HUES48 (cell line): ENCODE measurements around the gene PON1.

Source experiments
- H3K27ac ChIP-seq: one replicate; pipeline ENCODE4 v1.7.0; 2013; ENCODE audit warnings: low read depth, low read length, inconsistent platforms
- H3K27me3 ChIP-seq: 2 replicates; pipeline ENCODE4 v1.6.1; 2013; ENCODE audit warnings: mild to moderate bottlenecking, low read length; ENCODE audit not compliant: control insufficient read depth, insufficient read depth
- H3K36me3 ChIP-seq: 2 replicates; pipeline ENCODE4 v1.6.1; 2013; ENCODE audit warnings: low read length; ENCODE audit not compliant: control insufficient read depth, insufficient read depth
- H3K4me1 ChIP-seq: 2 replicates; pipeline ENCODE4 v1.6.1; 2013; ENCODE audit warnings: mild to moderate bottlenecking, low read length; ENCODE audit not compliant: control insufficient read depth, insufficient read depth
- H3K4me3 ChIP-seq: 2 replicates; pipeline ENCODE4 v1.5.1; 2013; ENCODE audit warnings: mild to moderate bottlenecking, low read depth, low read length
- H3K9ac ChIP-seq: 2 replicates; pipeline ENCODE4 v1.6.1; 2013; ENCODE audit warnings: mild to moderate bottlenecking, low read depth, low read length, moderate library complexity
- H3K9me3 ChIP-seq: 2 replicates; pipeline ENCODE4 v1.6.1; 2013; ENCODE audit warnings: low read length; ENCODE audit not compliant: control insufficient read depth, insufficient read depth

The PON1 gene

DNA sequence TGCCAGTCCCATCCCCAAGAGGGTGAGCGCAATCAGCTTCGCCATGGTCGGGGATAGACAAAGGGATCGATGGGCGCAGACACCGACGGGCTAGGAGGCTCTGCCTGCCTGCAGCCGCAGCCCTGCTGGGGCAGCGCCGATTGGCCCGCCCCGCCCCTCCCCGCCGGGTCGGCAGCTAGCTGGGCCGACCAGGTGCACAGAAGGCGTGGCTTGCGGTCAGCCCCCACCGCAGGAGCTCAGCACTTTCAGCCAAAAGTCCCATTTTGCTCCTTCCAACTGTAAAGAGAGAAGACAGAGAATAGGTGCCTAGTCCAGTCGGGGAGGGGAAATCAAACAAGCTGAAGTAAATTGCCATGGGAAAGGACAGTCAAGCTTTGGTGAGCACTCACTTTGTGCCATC lies at the start of gene PON1:
PON1 (minus strand) TSS at position 102 of the 400 bp plus-strand sequence; CDS start at position 45, 57 bp downstream.
- Histone ChIP-seq H3K9ac (no peak within 1 kb of the TSS), H3K27ac (no peak within 1 kb of the TSS), H3K9me3 (no peaks in the 10 kb centered on the region)

DNA sequence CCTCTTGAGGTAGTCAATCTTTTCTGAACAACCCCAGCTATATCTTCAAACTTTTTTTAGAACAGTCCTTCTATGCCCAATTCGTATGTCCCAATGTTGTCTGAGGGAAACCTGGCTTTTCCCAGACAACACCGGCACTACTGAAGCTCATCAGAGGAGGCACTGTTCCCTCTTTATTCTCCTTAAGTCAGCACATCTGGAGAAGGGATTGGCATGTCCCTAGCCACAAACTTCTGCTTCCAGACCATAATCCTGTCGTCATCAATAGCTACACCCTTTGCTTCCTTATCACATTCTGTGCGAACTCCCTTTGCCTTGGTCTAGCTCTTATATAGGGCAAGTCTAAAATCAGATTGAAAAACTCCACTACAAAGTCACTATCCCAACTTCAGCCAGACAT lies 49.0 kb upstream of the PON1 start:
- H3K9ac ChIP-seq: no peak overlapping the region
- no peak overlapping the region for H3K4me3 ChIP-seq
- H3K36me3 ChIP-seq: no peaks in the 10 kb centered on the region
- H3K27ac ChIP-seq: no peak overlapping the region
- H3K4me1 ChIP-seq: no peaks in the 10 kb centered on the region
- no peaks in the 10 kb centered on the region for H3K27me3 ChIP-seq
- peaks cover 7% of the 10 kb centered on the region; the same call in 1 of the 2 replicates for H3K9me3 ChIP-seq

More for the DNA sequence above, at the start of gene PON1:
- no peaks in the 10 kb centered on the region for H3K36me3 ChIP-seq
- peak within 1 kb of the TSS; percentile 47 for H3K4me3 ChIP-seq
- peaks cover 11% of the 10 kb centered on the region; the same call in 1 of the 2 replicates for H3K4me1 ChIP-seq
- peaks cover 25% of the 10 kb centered on the region for H3K27me3 ChIP-seq

DNA sequence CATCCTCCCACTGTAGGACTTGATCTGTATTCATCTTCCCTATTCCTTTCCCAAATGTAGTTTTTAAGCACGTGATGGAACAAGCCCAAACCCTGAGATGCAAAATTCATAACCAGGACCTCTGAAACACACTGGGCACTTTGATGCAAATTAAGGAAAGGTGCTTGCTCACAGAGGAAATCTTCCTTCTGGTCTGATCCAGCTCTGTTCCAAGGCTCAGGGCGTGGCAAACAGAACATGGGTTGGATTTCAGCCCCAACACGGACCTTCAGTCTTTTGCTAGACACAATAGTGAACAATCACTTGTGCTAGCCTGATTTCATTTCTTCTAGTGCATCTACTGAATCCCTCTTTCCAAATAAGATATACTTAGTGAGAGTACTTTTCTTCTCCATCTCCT lies 43.9 kb upstream of the PON1 start:
- no peaks in the 10 kb centered on the region for H3K4me1 ChIP-seq

DNA sequence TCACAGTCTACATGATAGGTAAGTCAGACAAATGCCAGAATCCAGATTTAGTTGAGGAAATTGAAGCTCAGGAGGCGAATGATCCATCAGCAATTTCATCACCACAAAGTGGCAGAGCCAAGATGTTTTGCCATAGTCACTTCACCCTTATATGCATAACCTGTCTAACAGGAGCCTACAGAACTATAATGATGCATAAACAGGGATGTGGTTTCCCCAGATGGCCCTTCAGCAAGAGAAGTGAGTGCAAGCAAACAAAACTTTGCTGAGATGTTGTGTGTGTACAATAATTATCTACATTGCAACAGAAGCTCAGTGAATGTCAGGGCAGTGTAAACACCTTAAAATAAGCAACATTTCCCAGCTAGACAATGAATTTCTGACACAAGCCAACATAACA lies 43.3 kb upstream of the PON1 start:
- no peak overlapping the region for H3K4me3 ChIP-seq
- no peaks in the 10 kb centered on the region for H3K27me3 ChIP-seq
- H3K9ac ChIP-seq: no peak overlapping the region
- no peak overlapping the region for H3K27ac ChIP-seq
- H3K9me3 ChIP-seq: no peaks in the 10 kb centered on the region
- no peaks in the 10 kb centered on the region for H3K36me3 ChIP-seq
- no peaks in the 10 kb centered on the region for H3K4me1 ChIP-seq

More for the DNA sequence above, 43.9 kb upstream of the PON1 start:
- no peak overlapping the region for H3K4me3 ChIP-seq
- no peaks in the 10 kb centered on the region for H3K9me3 ChIP-seq
- no peaks in the 10 kb centered on the region for H3K36me3 ChIP-seq
- H3K9ac ChIP-seq: no peak overlapping the region
- H3K27me3 ChIP-seq: no peaks in the 10 kb centered on the region
- H3K27ac ChIP-seq: no peak overlapping the region

DNA sequence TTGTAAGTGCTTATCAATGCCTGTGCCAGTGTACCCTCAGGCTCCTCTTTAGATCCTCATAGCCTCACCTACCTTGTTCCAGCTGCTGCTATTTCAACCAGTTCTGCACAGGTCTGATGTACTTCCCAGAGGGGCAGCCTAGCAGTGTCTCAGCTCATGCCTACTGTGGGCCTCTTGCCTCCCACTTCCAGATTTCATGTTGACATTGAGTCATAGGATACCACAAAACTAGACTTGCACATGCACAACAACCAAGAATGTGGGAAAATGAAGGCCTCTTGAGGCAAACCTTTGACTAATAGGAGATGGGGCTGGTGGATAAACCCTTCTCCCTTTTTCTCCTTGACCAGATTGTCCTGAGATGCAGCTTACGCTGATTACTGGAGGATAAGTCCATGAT lies 40.8 kb upstream of the PON1 start:
- H3K27ac ChIP-seq: no peak overlapping the region

DNA sequence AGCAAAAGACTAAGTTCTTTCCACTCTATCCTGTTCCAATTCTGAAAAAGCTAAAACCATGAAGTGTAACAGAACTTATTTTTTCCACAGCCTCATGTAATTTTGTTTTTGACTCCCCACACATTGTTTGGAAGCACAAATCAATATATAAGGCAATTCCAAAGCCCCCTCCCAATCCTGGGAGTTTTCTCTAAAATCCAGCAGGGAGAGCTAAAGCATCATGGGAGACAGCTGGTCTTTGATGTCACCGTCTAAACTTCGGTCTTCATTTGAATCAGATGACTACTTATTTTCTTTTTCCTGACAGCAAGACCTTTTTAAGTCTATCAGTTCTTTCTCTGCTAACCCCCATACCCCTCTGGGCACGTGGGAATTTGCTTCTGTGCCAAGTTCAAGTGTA lies 33.3 kb upstream of the PON1 start:
- Histone ChIP-seq H3K9me3 (no peaks in the 10 kb centered on the region), H3K27me3 (no peaks in the 10 kb centered on the region), H3K27ac (no peak overlapping the region), H3K4me1 (no peaks in the 10 kb centered on the region), H3K9ac (no peak overlapping the region), H3K4me3 (no peak overlapping the region), H3K36me3 (no peaks in the 10 kb centered on the region)

More for the DNA sequence above, 40.8 kb upstream of the PON1 start:
- no peak overlapping the region for H3K4me3 ChIP-seq
- no peaks in the 10 kb centered on the region for H3K4me1 ChIP-seq
- no peaks in the 10 kb centered on the region for H3K9me3 ChIP-seq
- no peaks in the 10 kb centered on the region for H3K27me3 ChIP-seq
- H3K36me3 ChIP-seq: no peaks in the 10 kb centered on the region
- no peak overlapping the region for H3K9ac ChIP-seq

DNA sequence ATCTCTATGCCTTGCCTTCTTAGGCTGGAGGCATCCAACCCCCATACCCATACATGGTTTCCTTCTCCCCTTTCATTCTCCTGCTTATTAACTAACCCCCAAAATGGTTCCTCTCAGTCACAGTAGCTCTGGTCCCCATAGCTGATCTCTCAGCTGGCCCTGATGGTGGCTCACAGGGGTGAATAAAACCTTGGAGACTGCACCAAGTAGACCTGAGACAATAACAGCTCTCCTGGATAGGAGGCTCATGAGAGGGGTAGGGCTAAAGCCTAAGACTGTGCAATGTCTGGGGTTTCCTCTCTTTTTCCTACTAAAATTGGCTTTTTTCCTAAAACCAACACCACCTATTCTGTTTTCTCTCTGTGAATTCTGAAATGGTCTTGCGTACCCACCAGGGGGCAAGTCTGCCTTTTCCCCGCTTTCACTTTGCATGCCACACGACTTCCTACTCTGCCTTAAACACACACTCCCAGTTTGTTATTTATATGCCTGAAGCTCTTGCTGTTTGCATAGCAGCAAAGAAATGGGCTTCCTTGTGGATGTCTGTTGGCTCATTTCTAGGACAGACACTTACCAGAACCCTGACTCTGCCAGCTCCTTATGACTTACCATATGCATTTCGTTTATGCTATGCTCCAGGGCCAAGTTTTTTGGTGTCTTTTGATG lies 18.4 kb upstream of the PON1 start:
- peaks cover 8% of the 10 kb centered on the region; the same call in 1 of the 2 replicates for H3K4me1 ChIP-seq
- no peak overlapping the region for H3K4me3 ChIP-seq

DNA sequence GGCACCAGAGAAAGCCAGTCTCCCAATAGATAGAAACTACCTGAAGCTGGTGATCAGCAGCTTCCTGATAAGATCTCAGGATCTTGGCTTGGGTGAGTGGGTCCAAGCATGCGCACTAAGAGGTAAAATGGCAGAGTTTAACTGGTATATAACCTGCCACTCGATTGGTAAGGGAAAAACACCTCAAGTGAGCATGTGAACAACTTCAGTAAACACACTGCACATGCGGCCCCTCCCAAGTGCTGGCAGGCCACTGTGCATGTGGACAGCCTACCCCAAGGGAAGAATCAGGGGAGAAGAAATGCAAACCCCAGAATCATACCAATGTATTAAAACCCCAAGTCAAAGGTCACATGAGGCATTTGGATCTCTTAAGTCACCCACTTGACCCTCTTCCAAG lies 17.7 kb upstream of the PON1 start:
- Histone ChIP-seq H3K9ac (no peak overlapping the region), H3K27me3 (no peaks in the 10 kb centered on the region), H3K27ac (no peak overlapping the region), H3K4me1 (peaks cover 8% of the 10 kb centered on the region; the same call in 1 of the 2 replicates), H3K4me3 (no peak overlapping the region), H3K9me3 (no peaks in the 10 kb centered on the region), H3K36me3 (no peaks in the 10 kb centered on the region)

More for the DNA sequence above, 18.4 kb upstream of the PON1 start:
- H3K9me3 ChIP-seq: no peaks in the 10 kb centered on the region
- H3K27me3 ChIP-seq: no peaks in the 10 kb centered on the region
- H3K27ac ChIP-seq: no peak overlapping the region
- H3K9ac ChIP-seq: no peak overlapping the region
- H3K36me3 ChIP-seq: no peaks in the 10 kb centered on the region

DNA sequence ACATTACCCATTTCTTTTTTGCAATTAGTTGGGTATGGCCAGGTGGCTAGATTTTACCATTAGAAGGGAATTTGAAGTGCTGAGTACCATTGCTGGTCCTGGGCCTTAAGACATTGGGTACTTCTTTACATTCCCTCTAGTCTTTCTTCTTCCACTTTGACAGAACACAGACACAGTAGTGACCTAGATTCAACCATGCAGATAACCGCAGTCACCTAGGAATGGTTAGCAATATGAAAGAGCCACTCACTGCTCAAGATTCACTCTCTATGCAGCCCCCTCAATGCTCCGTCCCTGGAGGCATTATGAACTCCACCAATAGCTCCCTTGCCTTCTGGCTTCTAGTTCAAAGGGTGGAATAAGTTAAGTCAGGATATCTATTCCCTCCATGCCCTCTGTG lies 16.2 kb upstream of the PON1 start:
- no peak overlapping the region for H3K27ac ChIP-seq
- no peaks in the 10 kb centered on the region for H3K9me3 ChIP-seq
- no peaks in the 10 kb centered on the region for H3K36me3 ChIP-seq
- no peak overlapping the region for H3K9ac ChIP-seq
- H3K4me3 ChIP-seq: no peak overlapping the region
- no peaks in the 10 kb centered on the region for H3K27me3 ChIP-seq
- H3K4me1 ChIP-seq: peaks cover 8% of the 10 kb centered on the region; the same call in 1 of the 2 replicates

DNA sequence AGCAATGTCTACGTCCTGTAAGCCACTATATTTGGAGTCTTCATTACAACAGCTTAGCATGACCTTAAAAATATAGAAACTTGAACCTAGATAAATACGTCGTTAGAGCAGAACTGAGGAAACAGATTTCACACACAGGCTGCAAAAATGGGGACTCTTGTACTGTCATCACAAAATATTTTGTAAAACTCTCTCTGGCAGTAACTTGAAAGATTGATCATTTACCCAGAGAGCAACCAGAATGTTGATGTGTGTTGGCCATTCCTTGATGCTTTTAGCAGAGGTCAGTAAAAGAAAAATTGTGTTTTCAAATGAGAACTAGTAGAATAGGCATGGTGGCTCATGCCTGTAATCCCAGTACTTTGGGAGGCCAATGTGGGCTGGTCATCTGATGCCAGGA lies 14.5 kb upstream of the PON1 start:
- Histone ChIP-seq H3K9ac (no peak overlapping the region), H3K9me3 (no peaks in the 10 kb centered on the region), H3K4me3 (no peak overlapping the region), H3K27me3 (no peaks in the 10 kb centered on the region), H3K27ac (no peak overlapping the region), H3K4me1 (peaks cover 8% of the 10 kb centered on the region; the same call in 1 of the 2 replicates), H3K36me3 (no peaks in the 10 kb centered on the region)

DNA sequence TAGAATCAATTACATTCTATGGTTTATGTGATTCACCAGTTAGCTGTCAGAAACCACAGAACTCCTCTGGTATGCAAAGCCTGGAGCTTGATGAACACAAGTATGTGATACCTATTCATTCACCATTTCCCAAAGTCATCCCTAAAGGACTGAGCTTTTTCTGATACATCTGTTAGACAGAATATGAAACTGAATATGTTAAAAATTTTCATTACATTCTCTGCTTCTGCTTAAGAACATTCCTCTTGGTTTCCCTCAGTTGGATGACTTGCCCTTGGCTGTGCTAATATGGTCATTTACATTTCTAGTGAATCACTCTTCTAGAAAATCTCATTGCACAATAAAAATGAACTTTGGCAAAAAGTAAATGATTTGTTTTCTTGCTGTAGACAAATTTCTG lies 10.8 kb upstream of the PON1 start:
- Histone ChIP-seq H3K27me3 (no peaks in the 10 kb centered on the region), H3K27ac (no peak overlapping the region), H3K9ac (no peak overlapping the region), H3K9me3 (no peaks in the 10 kb centered on the region), H3K36me3 (no peaks in the 10 kb centered on the region), H3K4me1 (peaks cover 10% of the 10 kb centered on the region; the same call in 1 of the 2 replicates), H3K4me3 (no peak overlapping the region)
